ENCODE data around the gene TIMM44.
"Not testable (repeated sequence)": the region's sequence is repeated elsewhere in the genome, so short reads cannot be mapped to it uniquely, and the experiment has no call there.

DNA sequence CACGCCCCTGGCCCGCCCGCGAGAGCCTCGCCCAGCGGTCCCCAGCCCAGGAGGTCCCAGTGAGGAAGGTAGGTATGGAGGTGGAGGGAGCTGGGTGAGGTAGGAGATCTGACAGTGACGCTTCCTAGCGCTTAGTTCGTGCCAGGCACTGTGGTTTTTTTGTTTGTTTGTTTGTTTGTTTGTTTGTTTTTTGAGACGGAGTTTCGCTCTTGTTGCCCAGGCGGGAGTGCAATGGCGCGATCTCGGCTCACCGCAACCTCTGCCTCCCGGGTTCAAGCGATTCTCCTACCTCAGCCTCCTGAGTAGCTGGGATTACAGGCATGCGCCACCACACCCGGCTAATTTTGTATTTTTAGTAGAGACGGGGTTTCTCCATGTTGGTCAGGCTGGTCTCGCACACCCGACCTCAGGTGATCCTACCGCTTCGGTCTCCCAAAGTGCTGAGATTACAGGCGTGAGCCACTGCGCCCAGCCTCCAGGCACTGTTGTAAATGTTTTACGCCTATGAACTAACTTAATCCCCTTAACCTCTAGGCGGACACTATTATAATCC is 25.3 kb downstream of the TIMM44 start:
- TF ChIP-seq, protein P1, sequence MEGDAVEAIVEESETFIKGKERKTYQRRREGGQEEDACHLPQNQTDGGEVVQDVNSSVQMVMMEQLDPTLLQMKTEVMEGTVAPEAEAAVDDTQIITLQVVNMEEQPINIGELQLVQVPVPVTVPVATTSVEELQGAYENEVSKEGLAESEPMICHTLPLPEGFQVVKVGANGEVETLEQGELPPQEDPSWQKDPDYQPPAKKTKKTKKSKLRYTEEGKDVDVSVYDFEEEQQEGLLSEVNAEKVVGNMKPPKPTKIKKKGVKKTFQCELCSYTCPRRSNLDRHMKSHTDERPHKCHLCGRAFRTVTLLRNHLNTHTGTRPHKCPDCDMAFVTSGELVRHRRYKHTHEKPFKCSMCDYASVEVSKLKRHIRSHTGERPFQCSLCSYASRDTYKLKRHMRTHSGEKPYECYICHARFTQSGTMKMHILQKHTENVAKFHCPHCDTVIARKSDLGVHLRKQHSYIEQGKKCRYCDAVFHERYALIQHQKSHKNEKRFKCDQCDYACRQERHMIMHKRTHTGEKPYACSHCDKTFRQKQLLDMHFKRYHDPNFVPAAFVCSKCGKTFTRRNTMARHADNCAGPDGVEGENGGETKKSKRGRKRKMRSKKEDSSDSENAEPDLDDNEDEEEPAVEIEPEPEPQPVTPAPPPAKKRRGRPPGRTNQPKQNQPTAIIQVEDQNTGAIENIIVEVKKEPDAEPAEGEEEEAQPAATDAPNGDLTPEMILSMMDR (IDR thresholded peaks at IDR 0.05) = peak in 1 of 4 experiments; percentile 0
- not testable (repeated sequence) for TF ChIP-seq POLR2A, EP300 (IDR thresholded peaks at IDR 0.05)

Data from sigmoid colon (tissue), 4 donors.